OCI-LY1 (cell line): ENCODE data around the gene PTPRE.

ENCODE experiments used
- H2AFZ ChIP-seq: fragments of 200-600 bp; sonication (generic), shearing (Covaris generic); 2 replicates; pipeline ENCODE4 v1.6.0; 2014; ENCODE audit warnings: antibody characterized with exemption, mild to moderate bottlenecking, low read length
- H3F3A ChIP-seq: fragments of 200-600 bp; sonication (generic), shearing (Covaris generic); 2 replicates; pipeline ENCODE4 v1.6.0; 2014; ENCODE audit warnings: mild to moderate bottlenecking, antibody characterized with exemption, low read length, moderate library complexity; ENCODE audit not compliant: insufficient read depth
- H3K27ac ChIP-seq: fragments of 200-600 bp; sonication (generic); 2 replicates; pipeline ENCODE4 v1.5.1; 2014; ENCODE audit warnings: low read length, mixed run types, mild to moderate bottlenecking, low read depth; ENCODE audit not compliant: poor library complexity, severe bottlenecking
- H3K27me3 ChIP-seq: fragments of 200-600 bp; sonication (generic); 2 replicates; pipeline ENCODE4 v1.6.0; 2014; ENCODE audit warnings: antibody characterized with exemption, mild to moderate bottlenecking, low read length, moderate library complexity; ENCODE audit not compliant: insufficient read depth
- H3K36me3 ChIP-seq: fragments of 200-600 bp; sonication (generic); 2 replicates; pipeline ENCODE4 v1.6.1; 2014; ENCODE audit warnings: mild to moderate bottlenecking, antibody characterized with exemption, low read length, moderate library complexity, mixed read lengths; ENCODE audit not compliant: insufficient read depth
- H3K4me1 ChIP-seq: fragments of 200-600 bp; sonication (generic); 2 replicates; pipeline ENCODE4 v1.5.1; 2014; ENCODE audit warnings: mild to moderate bottlenecking, low read length, moderate library complexity; ENCODE audit not compliant: insufficient read depth, severe bottlenecking
- H3K4me2 ChIP-seq: fragments of 200-600 bp; sonication (generic), shearing (Covaris generic); 2 replicates; pipeline ENCODE4 v1.6.1; 2014; ENCODE audit warnings: low read length
- H3K4me3 ChIP-seq: fragments of 200-600 bp; sonication (generic); 2 replicates; pipeline ENCODE4 v1.5.1; 2014; ENCODE audit warnings: low read length, low read depth, mild to moderate bottlenecking, mixed read lengths; ENCODE audit not compliant: poor library complexity, severe bottlenecking
- H3K79me2 ChIP-seq: fragments of 200-600 bp; shearing (Covaris generic); 2 replicates; pipeline ENCODE4 v1.6.1; 2016; ENCODE audit warnings: mixed run types, low read length, mixed read lengths; ENCODE audit not compliant: insufficient read depth
- H3K9ac ChIP-seq: fragments of 200-600 bp; sonication (generic), shearing (Covaris generic); 2 replicates; pipeline ENCODE4 v1.6.1; 2014; ENCODE audit warnings: mild to moderate bottlenecking, low read length, mixed read lengths
- H3K9me2 ChIP-seq: fragments of 200-600 bp; sonication (generic), shearing (Covaris generic); 2 replicates; pipeline ENCODE4 v1.6.1; 2014; ENCODE audit warnings: low read depth, mild to moderate bottlenecking, low read length, mixed read lengths
- H3K9me3 ChIP-seq: fragments of 200-600 bp; shearing (Covaris generic); 2 replicates; pipeline ENCODE4 v1.6.1; 2014; ENCODE audit warnings: low read length, mixed read lengths
- H4K20me1 ChIP-seq: fragments of 200-600 bp; sonication (generic), shearing (Covaris generic); 2 replicates; pipeline ENCODE4 v1.6.0; 2016; ENCODE audit warnings: mild to moderate bottlenecking, low read length; ENCODE audit not compliant: insufficient read depth
- EZH2 ChIP-seq: fragments of 200-600 bp; sonication (generic), shearing (Covaris generic); IDR thresholded peaks from 2 replicates; pipeline ENCODE4 v1.8.0; 2017; ENCODE audit warnings: borderline replicate concordance, mixed run types, mild to moderate bottlenecking, antibody characterized with exemption, low read length, moderate library complexity, mixed read lengths
- TF ChIP-seq, protein P1 (sequence below): fragments of 200-600 bp; sonication (generic), shearing (Covaris generic); IDR thresholded peaks from 2 replicates; pipeline ENCODE4 v1.5.1; 2017; ENCODE audit warnings: mild to moderate bottlenecking, antibody characterized with exemption, low read length, moderate library complexity, mixed read lengths

Gene PTPRE

DNA sequence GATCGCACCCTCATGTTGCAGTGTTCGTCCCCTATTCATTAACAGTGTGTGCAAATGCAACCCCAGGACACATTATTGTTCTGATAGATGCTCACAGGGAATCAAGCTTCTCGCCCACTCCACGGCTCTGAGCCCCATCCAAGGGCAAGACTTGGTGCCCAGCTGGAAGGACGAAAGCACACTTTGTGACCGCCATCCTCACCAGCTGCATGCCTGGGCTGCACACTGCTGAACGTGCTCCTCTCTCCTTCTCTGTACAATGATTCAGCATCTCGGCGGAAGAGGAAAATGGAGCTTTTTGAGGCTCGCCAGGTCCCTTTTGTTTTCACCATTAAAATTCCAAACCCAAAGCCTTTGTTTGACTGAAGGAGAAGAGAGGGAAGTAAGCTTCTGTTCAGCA is 177.5 kb downstream of the PTPRE start:
- Histone ChIP-seq H3K27ac (no peak overlapping the region), H3K4me2 (no peak overlapping the region), H3K9me3 (no peaks in the 10 kb centered on the region), H4K20me1 (no peaks in the 10 kb centered on the region), H3K9ac (no peak overlapping the region), H3K9me2 (no peaks in the 10 kb centered on the region), H3K4me1 (peaks cover 8% of the 10 kb centered on the region), H3K4me3 (no peak overlapping the region), H3F3A (no peaks in the 10 kb centered on the region), H3K79me2 (no peaks in the 10 kb centered on the region), H3K27me3 (no peaks in the 10 kb centered on the region), H3K36me3 (peaks cover 10% of the 10 kb centered on the region; the same call in 1 of the 2 replicates), H2AFZ (no peak overlapping the region)
- TF ChIP-seq, protein P1, sequence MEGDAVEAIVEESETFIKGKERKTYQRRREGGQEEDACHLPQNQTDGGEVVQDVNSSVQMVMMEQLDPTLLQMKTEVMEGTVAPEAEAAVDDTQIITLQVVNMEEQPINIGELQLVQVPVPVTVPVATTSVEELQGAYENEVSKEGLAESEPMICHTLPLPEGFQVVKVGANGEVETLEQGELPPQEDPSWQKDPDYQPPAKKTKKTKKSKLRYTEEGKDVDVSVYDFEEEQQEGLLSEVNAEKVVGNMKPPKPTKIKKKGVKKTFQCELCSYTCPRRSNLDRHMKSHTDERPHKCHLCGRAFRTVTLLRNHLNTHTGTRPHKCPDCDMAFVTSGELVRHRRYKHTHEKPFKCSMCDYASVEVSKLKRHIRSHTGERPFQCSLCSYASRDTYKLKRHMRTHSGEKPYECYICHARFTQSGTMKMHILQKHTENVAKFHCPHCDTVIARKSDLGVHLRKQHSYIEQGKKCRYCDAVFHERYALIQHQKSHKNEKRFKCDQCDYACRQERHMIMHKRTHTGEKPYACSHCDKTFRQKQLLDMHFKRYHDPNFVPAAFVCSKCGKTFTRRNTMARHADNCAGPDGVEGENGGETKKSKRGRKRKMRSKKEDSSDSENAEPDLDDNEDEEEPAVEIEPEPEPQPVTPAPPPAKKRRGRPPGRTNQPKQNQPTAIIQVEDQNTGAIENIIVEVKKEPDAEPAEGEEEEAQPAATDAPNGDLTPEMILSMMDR = no peak
- TF ChIP-seq EZH2 = no peak

DNA sequence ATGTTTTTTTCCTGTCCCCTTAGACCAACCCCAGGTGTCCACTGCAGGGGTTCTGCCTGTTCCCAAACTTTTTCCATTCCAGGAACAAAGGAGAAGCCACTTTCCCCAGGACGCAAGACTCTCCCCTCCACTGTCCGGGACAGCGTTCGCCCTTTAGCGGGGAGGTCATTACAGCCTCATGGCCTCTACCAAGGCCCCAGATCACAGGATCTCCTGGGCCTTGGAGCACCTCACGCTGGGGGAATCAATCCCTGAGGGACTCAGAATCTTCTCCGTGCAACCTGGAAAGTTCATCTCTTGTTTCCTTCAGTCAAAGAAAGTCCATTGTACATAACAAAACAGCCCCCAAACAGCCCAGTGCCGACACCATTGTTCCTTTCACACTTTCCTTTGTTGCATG is 178.1 kb downstream of the PTPRE start:
- TF ChIP-seq, protein P1 = no peak
- no peak for TF ChIP-seq EZH2
- Histone ChIP-seq H3K36me3 (peaks cover 4% of the 10 kb centered on the region; the same call in 1 of the 2 replicates), H2AFZ (no peak overlapping the region), H3K9me3 (no peaks in the 10 kb centered on the region), H3K27ac (no peak overlapping the region), H3K4me3 (no peak overlapping the region), H4K20me1 (no peaks in the 10 kb centered on the region), H3K27me3 (no peaks in the 10 kb centered on the region), H3K4me2 (no peak overlapping the region), H3K4me1 (peaks cover 8% of the 10 kb centered on the region), H3K9me2 (no peaks in the 10 kb centered on the region), H3K9ac (no peak overlapping the region), H3F3A (no peaks in the 10 kb centered on the region), H3K79me2 (no peaks in the 10 kb centered on the region)

DNA sequence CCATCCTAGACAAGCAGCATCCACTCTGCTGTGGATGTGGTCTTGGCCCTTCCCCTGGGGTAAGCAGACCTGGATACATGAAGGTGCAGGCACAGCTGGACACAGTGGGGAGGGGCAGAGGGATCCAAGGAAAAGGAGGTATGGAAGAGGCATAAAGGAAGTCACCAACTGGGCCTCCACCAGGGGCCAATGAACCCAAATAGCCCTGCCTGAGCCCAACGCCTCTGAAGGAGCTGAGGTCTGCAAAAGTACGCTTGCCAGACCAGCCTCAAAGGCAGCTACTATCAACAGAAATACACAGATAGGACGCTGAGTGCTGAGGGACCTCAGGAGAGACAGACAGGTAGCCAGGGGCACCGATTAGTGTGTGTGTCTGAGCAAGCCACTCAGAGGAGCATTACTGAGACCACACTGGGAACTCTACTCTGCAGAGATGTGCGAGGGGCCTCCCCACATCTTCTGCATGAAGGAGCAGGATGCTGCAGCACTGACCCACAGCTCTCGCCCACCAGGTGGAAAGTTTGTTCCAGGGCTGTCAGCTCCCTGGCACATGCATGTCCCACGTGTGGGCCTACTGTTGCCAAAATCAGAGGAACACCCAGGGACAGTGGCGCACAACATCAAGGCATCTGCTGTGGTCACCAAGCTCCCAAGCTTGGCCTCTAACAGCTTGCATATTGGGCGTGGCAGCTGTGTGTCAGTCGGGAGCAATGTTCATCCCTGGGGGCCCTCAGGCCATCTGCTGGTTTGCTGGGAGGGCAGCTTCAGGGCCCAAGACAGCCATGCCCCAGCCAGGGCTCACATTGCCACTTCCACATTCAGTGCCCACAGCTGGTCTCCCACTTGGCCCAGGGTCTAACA is 179.3 kb downstream of the PTPRE start:
- no peak overlapping the region for H2AFZ ChIP-seq
- no peaks in the 10 kb centered on the region for H3K9me2 ChIP-seq
- TF ChIP-seq, protein P1 = no peak
- TF ChIP-seq EZH2 = no peak
- no peaks in the 10 kb centered on the region for H3K9me3 ChIP-seq
- H3K79me2 ChIP-seq = no peaks in the 10 kb centered on the region
- no peak overlapping the region for H3K4me2 ChIP-seq
- H3K27ac ChIP-seq = no peak overlapping the region
- no peaks in the 10 kb centered on the region for H3K27me3 ChIP-seq
- no peak overlapping the region for H3K9ac ChIP-seq
- H3F3A ChIP-seq = no peaks in the 10 kb centered on the region
- H4K20me1 ChIP-seq = no peaks in the 10 kb centered on the region
- H3K4me3 ChIP-seq = no peak overlapping the region
- H3K4me1 ChIP-seq = peaks cover 8% of the 10 kb centered on the region
- no peaks in the 10 kb centered on the region for H3K36me3 ChIP-seq
